ENCODE measurements around the gene PTGIS. TPM values are rescaled to one million over a fixed set of nuclear protein-coding genes. Genes with fewer than 3 reads are reported as not detected.

PTGIS gene
- total RNA-seq, 1 donor from 2014 or later = 12.2 TPM

DNA sequence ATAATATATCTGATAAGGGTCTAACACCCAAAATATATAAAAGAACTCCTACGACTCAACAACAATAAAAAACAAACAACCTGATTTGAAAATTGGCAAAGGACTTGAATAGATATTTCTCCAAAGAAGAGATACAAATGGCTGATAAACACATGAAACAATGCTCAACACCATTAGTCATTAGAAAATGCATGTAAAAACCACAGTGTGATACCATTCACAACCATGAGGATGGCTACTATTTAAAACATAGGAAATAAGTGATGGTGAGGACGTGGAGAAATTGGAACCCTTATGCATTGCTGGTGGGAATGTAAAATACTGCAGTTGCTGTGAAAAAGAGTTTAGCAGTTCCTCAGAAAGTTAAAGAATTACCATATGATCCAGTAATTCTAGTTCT, 41.4 kb downstream of the PTGIS start:
- Mint-ChIP-seq H3K4me3 (ENCODE audit: unreplicated experiment) (no peak overlapping the region), H3K36me3 (ENCODE audit: low read depth, unreplicated experiment) (peaks cover 12% of the 10 kb centered on the region), H3K27ac (ENCODE audit: unreplicated experiment) (no peak overlapping the region), H3K4me1 (ENCODE audit: unreplicated experiment) (no peaks in the 10 kb centered on the region), H3K27me3 (ENCODE audit: unreplicated experiment) (no peaks in the 10 kb centered on the region), H3K9me3 (ENCODE audit: unreplicated experiment) (no peaks in the 10 kb centered on the region)
- no peak for DNase-seq (ENCODE audit: low spot score)
- TF ChIP-seq, protein P1, sequence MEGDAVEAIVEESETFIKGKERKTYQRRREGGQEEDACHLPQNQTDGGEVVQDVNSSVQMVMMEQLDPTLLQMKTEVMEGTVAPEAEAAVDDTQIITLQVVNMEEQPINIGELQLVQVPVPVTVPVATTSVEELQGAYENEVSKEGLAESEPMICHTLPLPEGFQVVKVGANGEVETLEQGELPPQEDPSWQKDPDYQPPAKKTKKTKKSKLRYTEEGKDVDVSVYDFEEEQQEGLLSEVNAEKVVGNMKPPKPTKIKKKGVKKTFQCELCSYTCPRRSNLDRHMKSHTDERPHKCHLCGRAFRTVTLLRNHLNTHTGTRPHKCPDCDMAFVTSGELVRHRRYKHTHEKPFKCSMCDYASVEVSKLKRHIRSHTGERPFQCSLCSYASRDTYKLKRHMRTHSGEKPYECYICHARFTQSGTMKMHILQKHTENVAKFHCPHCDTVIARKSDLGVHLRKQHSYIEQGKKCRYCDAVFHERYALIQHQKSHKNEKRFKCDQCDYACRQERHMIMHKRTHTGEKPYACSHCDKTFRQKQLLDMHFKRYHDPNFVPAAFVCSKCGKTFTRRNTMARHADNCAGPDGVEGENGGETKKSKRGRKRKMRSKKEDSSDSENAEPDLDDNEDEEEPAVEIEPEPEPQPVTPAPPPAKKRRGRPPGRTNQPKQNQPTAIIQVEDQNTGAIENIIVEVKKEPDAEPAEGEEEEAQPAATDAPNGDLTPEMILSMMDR (IDR thresholded peaks at IDR 0.05; ENCODE audit: unreplicated experiment) = no peak

DNA sequence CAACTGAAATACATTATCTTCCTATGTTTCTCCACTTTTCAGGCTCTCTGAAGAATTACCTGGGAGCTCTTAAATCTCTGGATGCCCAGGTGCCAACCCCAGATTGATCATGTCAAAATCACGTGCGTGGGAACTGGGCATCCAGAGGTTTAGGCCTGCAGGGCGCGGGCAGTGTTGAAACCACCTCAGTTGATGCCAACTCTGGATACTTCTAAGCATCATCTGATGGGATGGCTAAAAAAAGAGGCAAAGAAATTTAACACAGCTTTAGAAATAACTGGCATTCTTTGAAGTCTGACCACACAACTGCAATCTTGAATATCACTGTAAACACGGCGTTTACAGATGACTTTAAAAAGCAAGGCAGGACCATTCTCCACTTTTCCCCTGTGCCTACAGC, 41.9 kb downstream of the PTGIS start:
- Mint-ChIP-seq H3K9me3 (ENCODE audit: unreplicated experiment) (no peaks in the 10 kb centered on the region), H3K36me3 (ENCODE audit: low read depth, unreplicated experiment) (peaks cover 12% of the 10 kb centered on the region), H3K27me3 (ENCODE audit: unreplicated experiment) (no peaks in the 10 kb centered on the region), H3K27ac (ENCODE audit: unreplicated experiment) (no peak overlapping the region), H3K4me1 (ENCODE audit: unreplicated experiment) (no peaks in the 10 kb centered on the region), H3K4me3 (ENCODE audit: unreplicated experiment) (no peak overlapping the region)
- TF ChIP-seq, protein P1 (IDR thresholded peaks at IDR 0.05; ENCODE audit: unreplicated experiment) = no peak
- no peak for DNase-seq (ENCODE audit: low spot score)

DNA sequence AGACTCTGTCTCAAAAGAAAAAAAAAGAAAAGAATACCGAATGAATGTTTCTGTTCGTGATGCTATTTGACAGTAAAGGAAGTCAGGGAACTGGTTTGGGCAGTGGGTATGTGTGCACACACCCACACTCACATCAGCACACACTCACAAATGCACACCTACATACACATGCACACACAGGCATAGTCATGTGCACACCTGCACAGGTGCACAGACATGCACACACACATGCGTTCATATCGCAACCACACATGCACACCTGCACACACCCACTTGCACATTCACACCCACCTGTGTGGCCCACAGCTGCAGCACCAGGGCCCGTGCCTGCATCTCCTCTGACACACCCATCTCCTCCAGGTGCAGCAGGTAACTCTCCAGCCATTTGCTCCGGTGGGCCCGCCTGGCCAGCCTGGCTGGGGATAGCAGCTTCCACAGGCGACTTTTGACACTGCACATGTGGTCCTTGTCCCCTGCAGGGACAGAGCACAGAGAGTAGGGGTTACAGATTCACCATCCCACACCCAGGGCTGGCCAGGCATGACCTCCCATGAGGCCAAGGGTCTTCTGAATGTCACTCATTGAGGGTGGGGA, 44.1 kb downstream of the PTGIS start:
- Mint-ChIP-seq H3K27me3 (ENCODE audit: unreplicated experiment) (no peaks in the 10 kb centered on the region), H3K4me1 (ENCODE audit: unreplicated experiment) (no peaks in the 10 kb centered on the region), H3K36me3 (ENCODE audit: low read depth, unreplicated experiment) (peaks cover 12% of the 10 kb centered on the region), H3K9me3 (ENCODE audit: unreplicated experiment) (no peaks in the 10 kb centered on the region), H3K27ac (ENCODE audit: unreplicated experiment) (no peak overlapping the region), H3K4me3 (ENCODE audit: unreplicated experiment) (no peak overlapping the region)
- DNase-seq (ENCODE audit: low spot score) = no peak
- TF ChIP-seq, protein P1 (IDR thresholded peaks at IDR 0.05; ENCODE audit: unreplicated experiment) = no peak

DNA sequence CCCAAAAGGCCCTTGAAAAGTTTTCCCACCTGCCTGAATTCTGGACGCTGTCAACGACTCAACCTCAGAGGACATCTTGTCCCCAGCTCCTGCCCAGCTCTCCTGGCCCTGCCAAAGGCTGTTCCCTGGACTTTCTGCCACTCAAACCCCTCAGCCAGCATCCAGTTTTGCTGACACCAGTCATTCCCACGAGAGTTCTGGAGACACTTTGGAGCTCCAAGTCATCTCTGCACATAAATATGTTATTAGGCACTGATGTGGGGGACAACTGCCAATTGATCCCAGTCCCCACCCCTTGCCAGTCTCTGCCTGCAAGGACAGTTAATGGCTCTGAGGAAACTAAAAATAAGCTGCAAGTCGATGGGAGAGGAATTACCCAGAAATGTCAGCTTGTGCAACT, 46.6 kb downstream of the PTGIS start:
- no peaks in the 10 kb centered on the region for H3K4me1 Mint-ChIP-seq (ENCODE audit: unreplicated experiment)
- H3K27ac Mint-ChIP-seq (ENCODE audit: unreplicated experiment) = no peak overlapping the region
- no peak for DNase-seq (ENCODE audit: low spot score)
- no peaks in the 10 kb centered on the region for H3K27me3 Mint-ChIP-seq (ENCODE audit: unreplicated experiment)
- TF ChIP-seq, protein P1 (IDR thresholded peaks at IDR 0.05; ENCODE audit: unreplicated experiment) = no peak
- H3K36me3 Mint-ChIP-seq (ENCODE audit: low read depth, unreplicated experiment) = peaks cover 12% of the 10 kb centered on the region
- no peak overlapping the region for H3K4me3 Mint-ChIP-seq (ENCODE audit: unreplicated experiment)
- no peaks in the 10 kb centered on the region for H3K9me3 Mint-ChIP-seq (ENCODE audit: unreplicated experiment)

DNA sequence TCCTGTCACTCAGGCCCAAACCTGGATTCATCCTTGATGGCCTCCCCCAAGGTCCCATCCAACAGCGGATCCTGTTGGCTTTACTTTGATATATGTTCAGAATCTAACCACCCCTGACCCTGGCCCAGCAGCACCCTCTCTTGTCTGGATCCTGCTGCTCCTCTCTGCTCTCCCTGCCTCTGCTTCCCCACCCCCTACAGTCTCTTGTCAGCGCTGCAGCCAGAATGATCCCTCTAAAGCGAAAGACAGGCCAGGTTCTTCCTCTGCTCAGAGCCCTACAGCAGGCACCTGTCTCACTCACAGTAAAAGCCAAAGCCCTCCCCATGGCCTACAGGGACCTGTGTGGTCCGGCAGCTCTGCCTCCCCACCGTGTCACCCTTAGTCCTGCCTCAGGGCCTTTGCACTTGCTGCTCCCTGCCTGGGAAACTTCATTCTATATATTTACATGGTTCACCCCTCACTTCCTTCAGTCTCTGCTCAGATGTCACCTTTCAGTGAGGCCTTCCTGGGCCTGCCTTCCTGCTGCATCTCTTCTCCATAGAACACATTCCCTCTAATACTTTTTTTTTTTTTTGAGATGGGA, 48.1 kb downstream of the PTGIS start:
- H3K27me3 Mint-ChIP-seq (ENCODE audit: unreplicated experiment) = no peaks in the 10 kb centered on the region
- peaks cover 7% of the 10 kb centered on the region for H3K36me3 Mint-ChIP-seq (ENCODE audit: low read depth, unreplicated experiment)
- DNase-seq (ENCODE audit: low spot score) = no peak
- H3K9me3 Mint-ChIP-seq (ENCODE audit: unreplicated experiment) = no peaks in the 10 kb centered on the region
- H3K4me3 Mint-ChIP-seq (ENCODE audit: unreplicated experiment) = no peak overlapping the region
- H3K27ac Mint-ChIP-seq (ENCODE audit: unreplicated experiment) = no peak overlapping the region
- TF ChIP-seq, protein P1 (IDR thresholded peaks at IDR 0.05; ENCODE audit: unreplicated experiment) = no peak
- no peaks in the 10 kb centered on the region for H3K4me1 Mint-ChIP-seq (ENCODE audit: unreplicated experiment)
